Osteoblast (primary cell): ENCODE data around the gene SEMA3F. TPM values are rescaled to one million over a fixed set of nuclear protein-coding genes. Genes with fewer than 3 reads are reported as not detected.

Experiments
- DNase-seq: peaks from one replicate; pipeline ENCODE4 v3.0.0; 2011; ENCODE audit warnings: low spot score, mixed read lengths; ENCODE audit not compliant: insufficient read length; ENCODE audit errors: missing footprints
- H2AFZ ChIP-seq: 2 replicates; pipeline ENCODE4 v1.6.0; 2011; ENCODE audit warnings: mild to moderate bottlenecking, low read length
- H3K27ac ChIP-seq: 2 replicates; pipeline ENCODE4 v1.5.1; 2011; ENCODE audit warnings: mild to moderate bottlenecking, low read depth, low read length, moderate library complexity
- H3K27me3 ChIP-seq: 2 replicates; pipeline ENCODE4 v1.6.0; 2012; ENCODE audit warnings: mild to moderate bottlenecking, control low read depth, inconsistent platforms, low read length, moderate library complexity; ENCODE audit not compliant: insufficient read depth
- H3K36me3 ChIP-seq: 2 replicates; pipeline ENCODE4 v1.5.1; 2011; ENCODE audit warnings: mild to moderate bottlenecking, low read length, control low read depth, moderate library complexity; ENCODE audit not compliant: insufficient read depth
- H3K4me1 ChIP-seq: 2 replicates; pipeline ENCODE4 v1.5.1; 2011; ENCODE audit warnings: mild to moderate bottlenecking, low read length, control low read depth, moderate library complexity; ENCODE audit not compliant: insufficient read depth
- H3K4me2 ChIP-seq: 2 replicates; pipeline ENCODE4 v1.6.0; 2011; ENCODE audit warnings: mild to moderate bottlenecking, low read length; ENCODE audit not compliant: insufficient read depth
- H3K4me3 ChIP-seq: fragments of 200-600 bp; sonication (generic); 3 replicates; pipeline ENCODE4 v1.5.1; 2012; ENCODE audit warnings: mild to moderate bottlenecking, low read length, inconsistent platforms; ENCODE audit not compliant: insufficient read depth
- H3K79me2 ChIP-seq: 2 replicates; pipeline ENCODE4 v1.6.0; 2012; ENCODE audit warnings: mild to moderate bottlenecking, low read length, control low read depth, inconsistent platforms; ENCODE audit not compliant: insufficient read depth
- H3K9me3 ChIP-seq: 2 replicates; pipeline ENCODE4 v1.5.1; 2011; ENCODE audit warnings: low read depth, low read length, control low read depth
- H4K20me1 ChIP-seq: 2 replicates; pipeline ENCODE4 v1.6.0; 2012; ENCODE audit warnings: mild to moderate bottlenecking, low read length, control low read depth; ENCODE audit not compliant: insufficient read depth
- CTCF ChIP-seq: IDR thresholded peaks from 2 replicates; pipeline ENCODE4 v1.5.1; 2011; ENCODE audit warnings: mild to moderate bottlenecking, low read depth, low read length, moderate library complexity; ENCODE audit errors: extremely low read depth
- total RNA-seq: library from RNA; depleted of rRNA; stranded (reverse); fragments of >200 nt; gene quantifications from 2 replicates; pipeline ENCODE4 v1.2.3, GENCODE V29; 2012

SEMA3F gene
- total RNA-seq, 1 donor, result 5.1 TPM

- H2AFZ ChIP-seq, result no peak overlapping the region
- H3K27ac ChIP-seq, result no peak overlapping the region
- peaks cover 11% of the 10 kb centered on the region for H4K20me1 ChIP-seq
- no peak for TF ChIP-seq CTCF
- no peaks in the 10 kb centered on the region for H3K9me3 ChIP-seq
- H3K4me1 ChIP-seq, result peaks cover 14% of the 10 kb centered on the region
- no peak overlapping the region for H3K4me3 ChIP-seq
- no peaks in the 10 kb centered on the region for H3K27me3 ChIP-seq
- no peak overlapping the region for H3K4me2 ChIP-seq
- DNase-seq, result no peak
- no peaks in the 10 kb centered on the region for H3K36me3 ChIP-seq
- H3K79me2 ChIP-seq, result peaks cover 22% of the 10 kb centered on the region
These were observed 78.1 kb downstream of the SEMA3F start for GRCh38 chr3:50233176-50233575.

- DNase-seq, result peak; percentile 100
- H3K27ac ChIP-seq, result peak within 1 kb of the TSS; percentile 78
- no peak for TF ChIP-seq CTCF
- H4K20me1 ChIP-seq, result peaks cover 36% of the 10 kb centered on the region
- peaks cover 10% of the 10 kb centered on the region for H3K36me3 ChIP-seq
- H3K4me1 ChIP-seq, result peaks cover 21% of the 10 kb centered on the region
- peak within 1 kb of the TSS; percentile 99 for H3K4me2 ChIP-seq
- H2AFZ ChIP-seq, result peak within 1 kb of the TSS; percentile 35
- peaks cover 49% of the 10 kb centered on the region for H3K79me2 ChIP-seq
- H3K9me3 ChIP-seq, result no peaks in the 10 kb centered on the region
- H3K27me3 ChIP-seq, result no peaks in the 10 kb centered on the region
- H3K4me3 ChIP-seq, result peak within 1 kb of the TSS; percentile 98
These were observed 80.8 kb downstream of the SEMA3F start, which contains the start of gene GNAI2 for GRCh38 chr3:50235716-50236483. TSS of gene GNAI2 (plus strand) at chr3:50236204. CDS start at chr3:50236336, 132 bp downstream.

- Histone ChIP-seq H2AFZ (no peak overlapping the region), H3K36me3 (peaks cover 10% of the 10 kb centered on the region), H3K4me3 (peak overlapping the region; percentile 98), H4K20me1 (peaks cover 42% of the 10 kb centered on the region), H3K4me1 (peaks cover 21% of the 10 kb centered on the region), H3K27me3 (no peaks in the 10 kb centered on the region), H3K27ac (peak overlapping the region; percentile 78), H3K79me2 (peaks cover 56% of the 10 kb centered on the region), H3K9me3 (no peaks in the 10 kb centered on the region), H3K4me2 (peak overlapping the region; percentile 99)
- TF ChIP-seq CTCF, result no peak
- DNase-seq, result peak; percentile 69
These were observed 81.5 kb downstream of the SEMA3F start for GRCh38 chr3:50236484-50237132.

- peak overlapping the region; percentile 98 for H3K4me3 ChIP-seq
- H2AFZ ChIP-seq, result no peak overlapping the region
- peak overlapping the region; percentile 78 for H3K27ac ChIP-seq
- H4K20me1 ChIP-seq, result peaks cover 48% of the 10 kb centered on the region
- DNase-seq, result peak; percentile 93
- H3K9me3 ChIP-seq, result no peaks in the 10 kb centered on the region
- H3K36me3 ChIP-seq, result peaks cover 10% of the 10 kb centered on the region
- TF ChIP-seq CTCF, result no peak
- peaks cover 25% of the 10 kb centered on the region for H3K4me1 ChIP-seq
- H3K4me2 ChIP-seq, result peak overlapping the region; percentile 99
- peaks cover 62% of the 10 kb centered on the region for H3K79me2 ChIP-seq
- no peaks in the 10 kb centered on the region for H3K27me3 ChIP-seq
These were observed 82.1 kb downstream of the SEMA3F start for GRCh38 chr3:50237133-50237651.
